Keratinocyte (primary cell): ENCODE measurements around the gene FAM217B. TPM values are rescaled to one million over a fixed set of nuclear protein-coding genes. Genes with fewer than 3 reads are reported as not detected.

Experiments
- DNase-seq: peaks from one replicate; pipeline ENCODE4 v3.0.0-alpha.2; 2011; ENCODE audit warnings: low read depth, missing footprints, low spot score
- FAIRE-seq: peaks from 2 replicates; lab custom pipeline; 2011; peaks lifted over from hg19 to GRCh38; lab: Jason Lieb, UNC
- H2AFZ ChIP-seq: 2 replicates; pipeline ENCODE4 v1.6.0; 2012; ENCODE audit warnings: low read length, control low read depth, inconsistent platforms; ENCODE audit not compliant: control insufficient read depth
- H3K27ac ChIP-seq: 2 replicates; pipeline ENCODE4 v1.5.1; 2011; ENCODE audit warnings: low read length; ENCODE audit not compliant: control insufficient read depth, insufficient read depth
- H3K27me3 ChIP-seq: 3 replicates; pipeline ENCODE4 v1.6.0; 2011; ENCODE audit warnings: low read length; ENCODE audit not compliant: control insufficient read depth, insufficient read depth; ENCODE audit errors: extremely low read depth
- H3K36me3 ChIP-seq, 2 experiments: 2 replicates in 1 of 2; 3 replicates in 1 of 2; pipeline ENCODE4 v1.5.1; 2011; ENCODE audit warnings: low read length in 2 of 2, mild to moderate bottlenecking in 1 of 2; ENCODE audit not compliant: control insufficient read depth in 2 of 2, insufficient read depth in 2 of 2; ENCODE audit errors: extremely low read depth in 1 of 2
- H3K4me1 ChIP-seq: 3 replicates; pipeline ENCODE4 v1.5.1; 2011; ENCODE audit warnings: low read length; ENCODE audit not compliant: control insufficient read depth, insufficient read depth; ENCODE audit errors: extremely low read depth
- H3K4me2 ChIP-seq: 3 replicates; pipeline ENCODE4 v1.6.0; 2011; ENCODE audit warnings: low read depth, low read length; ENCODE audit not compliant: control insufficient read depth, insufficient read depth; ENCODE audit errors: extremely low read depth
- H3K4me3 ChIP-seq, 3 experiments: fragments of 200-600 bp in 1 of 3; sonication (generic) in 1 of 3; 2 replicates in 2 of 3; 3 replicates in 1 of 3; pipeline ENCODE4 v1.5.1; 2011 to 2016; ENCODE audit warnings: low read length in 3 of 3, mild to moderate bottlenecking in 3 of 3, control low read depth in 2 of 3, inconsistent platforms in 1 of 3, low read depth in 1 of 3, mixed read lengths in 1 of 3, mixed run types in 1 of 3, moderate library complexity in 1 of 3; ENCODE audit not compliant: control insufficient read depth in 2 of 3, insufficient read depth in 2 of 3; ENCODE audit errors: extremely low read depth in 1 of 3
- H3K79me2 ChIP-seq: 2 replicates; pipeline ENCODE4 v1.6.0; 2012; ENCODE audit warnings: low read length; ENCODE audit not compliant: control insufficient read depth, insufficient read depth
- H3K9ac ChIP-seq: 3 replicates; pipeline ENCODE4 v1.6.0; 2011; ENCODE audit warnings: low read length; ENCODE audit not compliant: control insufficient read depth, insufficient read depth; ENCODE audit errors: extremely low read depth
- H3K9me1 ChIP-seq: 3 replicates; pipeline ENCODE4 v1.6.0; 2011; ENCODE audit warnings: low read length; ENCODE audit not compliant: control insufficient read depth, insufficient read depth; ENCODE audit errors: extremely low read depth
- H3K9me3 ChIP-seq: 2 replicates; pipeline ENCODE4 v1.5.1; 2012; ENCODE audit warnings: low read depth, low read length; ENCODE audit not compliant: control insufficient read depth
- H4K20me1 ChIP-seq: 3 replicates; pipeline ENCODE4 v1.6.0; 2011; ENCODE audit warnings: low read length; ENCODE audit not compliant: control insufficient read depth, insufficient read depth; ENCODE audit errors: extremely low read depth
- CTCF ChIP-seq, 3 experiments: IDR thresholded peaks in 1 of 3; conservative IDR thresholded peaks in 1 of 3; optimal IDR thresholded peaks in 1 of 3; 2 replicates in 2 of 3; 3 replicates in 1 of 3; pipeline versions ENCODE3 to v1.5.1; 2011; ENCODE audit warnings: low read length in 3 of 3, mild to moderate bottlenecking in 3 of 3, moderate library complexity in 2 of 3, control low read depth in 1 of 3, inconsistent platforms in 1 of 3; ENCODE audit not compliant: insufficient read depth in 2 of 3; ENCODE audit errors: extremely low read depth in 1 of 3
- EZH2 ChIP-seq: IDR thresholded peaks from one replicate; pipeline ENCODE4 v1.6.1; 2012; ENCODE audit warnings: inconsistent platforms, mild to moderate bottlenecking, low read length, moderate library complexity
- dilution Hi-C: fragments of 300-500 bp; cut with MboI; formaldehyde crosslinking; loops from one replicate; pipeline ENCODE4 v1.7.0; 2020; ENCODE audit warnings: low sequenced_read_pairs; ENCODE audit not compliant: extremely low pct_ligation_motif_present
- polyA plus RNA-seq, 5 experiments: library from polyadenylated mRNA; depleted of rRNA in 3 of 5; stranded (reverse) in 3 of 5; stranded (forward) in 1 of 5; unstranded in 1 of 5; fragments of >200 nt; gene quantifications; 1 replicate in 1 of 5; 2 replicates in 3 of 5; 3 replicates in 1 of 5; pipeline versions ENCODE4 v1.2.1 to v1.2.3, GENCODE V29; 2011 to 2012; ENCODE audit warnings: missing spikeins in 2 of 5, low read depth in 1 of 5, low replicate concordance in 1 of 5

FAM217B gene
- polyA plus RNA-seq, 1 donor (not counting 4 experiments of a cell fraction or from before 2014, with no cell fraction given): 10.1 TPM

GRCh38 chr20:59925359-59925758, 14.8 kb upstream of the FAM217B start:
- TF ChIP-seq EZH2 (no peak), CTCF (optimal IDR thresholded peaks at IDR 0.05 in 1 of 3, IDR thresholded peaks at IDR 0.05 in 1 of 3, conservative IDR thresholded peaks at IDR 0.05 in 1 of 3; ENCODE audit: extremely low read depth in 1 of 3, insufficient read depth in 2 of 3, low read length in 3 of 3) (no peak)
- H3K4me2 ChIP-seq: no peak overlapping the region
- H3K9ac ChIP-seq: no peak overlapping the region
- H3K9me1 ChIP-seq: no peaks in the 10 kb centered on the region
- dilution Hi-C loops: no loop called here
- DNase-seq (no peak), FAIRE-seq (no peak)
- H3K9me3 ChIP-seq: no peaks in the 10 kb centered on the region
- no peak overlapping the region for H3K27ac ChIP-seq
- H3K79me2 ChIP-seq: no peaks in the 10 kb centered on the region
- no peaks in the 10 kb centered on the region for H4K20me1 ChIP-seq
- no peak overlapping the region for H2AFZ ChIP-seq
- no peaks in the 10 kb centered on the region for H3K4me1 ChIP-seq
- H3K36me3 ChIP-seq: no peaks in the 10 kb centered on the region
- no peak overlapping the region for H3K4me3 ChIP-seq
- no peaks in the 10 kb centered on the region for H3K27me3 ChIP-seq

- Histone ChIP-seq H3K27ac (no peak overlapping the region), H4K20me1 (no peaks in the 10 kb centered on the region), H3K9me1 (no peaks in the 10 kb centered on the region), H3K36me3 (no peaks in the 10 kb centered on the region), H3K9ac (no peak overlapping the region), H3K79me2 (no peaks in the 10 kb centered on the region), H2AFZ (no peak overlapping the region), H3K4me3 (no peak overlapping the region), H3K4me1 (no peaks in the 10 kb centered on the region), H3K27me3 (no peaks in the 10 kb centered on the region), H3K4me2 (no peak overlapping the region), H3K9me3 (no peaks in the 10 kb centered on the region)
- FAIRE-seq: no peak
- TF ChIP-seq CTCF (optimal IDR thresholded peaks at IDR 0.05 in 1 of 3, IDR thresholded peaks at IDR 0.05 in 1 of 3, conservative IDR thresholded peaks at IDR 0.05 in 1 of 3; ENCODE audit: extremely low read depth in 1 of 3, insufficient read depth in 2 of 3, low read length in 3 of 3) (no peak), EZH2 (no peak)
- DNase-seq: no peak
- dilution Hi-C loops: no loop called here
Observed at GRCh38 chr20:59925899-59926298, 14.3 kb upstream of the FAM217B start.
